ENCODE measurements around the gene KHNYN. TPM values are rescaled to one million over a fixed set of nuclear protein-coding genes. Genes with fewer than 3 reads are reported as not detected.

Gene KHNYN
- total and polyA plus RNA-seq, 2 of the 8 experiments (the other 6 are each of a cell fraction or from before 2014, with no cell fraction given): 7.6 to 22.3 TPM

- Histone ChIP-seq H3K14ac (ENCODE audit: insufficient read length) (no peak overlapping the region), H3K4me3 (ENCODE audit: extremely low read depth in 1 of 4, insufficient read depth in 2 of 4, low read depth in 3 of 4, low read length in 4 of 4) (no peak overlapping the region), H2BK15ac (ENCODE audit: low read length) (peak overlapping the region; percentile 66; the same call in 1 of the 2 replicates), H3K4ac (replicated peaks; ENCODE audit: insufficient read length, low read depth, low read length) (no peak overlapping the region), H4K91ac (replicated peaks; ENCODE audit: insufficient read length, low read length) (no peak overlapping the region), H2BK5ac (ENCODE audit: low read depth, low read length) (no peak overlapping the region), H3K18ac (ENCODE audit: extremely low read depth, low read length) (no peak overlapping the region), H3K4me2 (ENCODE audit: insufficient read depth in 1 of 2, low read depth in 2 of 2, low read length in 2 of 2) (no peak overlapping the region), H2BK120ac (replicated peaks; ENCODE audit: low read depth, low read length) (no peak overlapping the region), H3K9ac (replicated peaks in 1 of 4; ENCODE audit: extremely low read depth in 1 of 4, low read depth in 3 of 4, low read length in 3 of 4) (no peak overlapping the region), H2AK5ac (ENCODE audit: low read depth, low read length) (no peak overlapping the region), H4K20me1 (replicated peaks in 1 of 2; ENCODE audit: control insufficient read depth in 1 of 2, insufficient read depth in 2 of 2, low read length in 2 of 2) (no peaks in the 10 kb centered on the region), H2BK20ac (ENCODE audit: low read length) (no peak overlapping the region), H3K27ac (ENCODE audit: low read depth, low read length) (no peak overlapping the region), H2AFZ (ENCODE audit: low read length) (no peak overlapping the region), H3K23me2 (ENCODE audit: low read depth, low read length) (no peaks in the 10 kb centered on the region), H3K4me1 (replicated peaks in 1 of 4; ENCODE audit: control insufficient read depth in 3 of 4, insufficient read depth in 4 of 4, low read length in 3 of 4) (peaks cover 0 to 4% (median 1%) of the 10 kb centered on the region in 4 experiments; a peak in 4 of 7 replicates), H3K79me1 (ENCODE audit: low read depth, low read length) (no peaks in the 10 kb centered on the region), H3K36me3 (ENCODE audit: control insufficient read depth in 2 of 4, insufficient read depth in 4 of 4, low read length in 3 of 4) (no peaks in the 10 kb centered on the region), H4K5ac (ENCODE audit: insufficient read length, low read depth, low read length) (no peak overlapping the region), H3K79me2 (ENCODE audit: control insufficient read depth in 1 of 2, insufficient read depth in 2 of 2, low read length in 2 of 2) (no peaks in the 10 kb centered on the region), H3K56ac (replicated peaks; ENCODE audit: insufficient read length, low read depth, low read length) (no peak overlapping the region), H3K27me3 (replicated peaks in 1 of 4; ENCODE audit: control insufficient read depth in 3 of 4, extremely low read depth in 1 of 4, insufficient read depth in 3 of 4, low read length in 3 of 4) (peaks cover 0 to 2% (median 0%) of the 10 kb centered on the region in 4 experiments; a peak in 1 of 7 replicates), H2BK12ac (ENCODE audit: low read depth, low read length) (no peak overlapping the region), H3K23ac (ENCODE audit: insufficient read length) (no peak overlapping the region), H4K8ac (ENCODE audit: extremely low read depth, insufficient read depth, low read length) (no peak overlapping the region), H3K9me3 (ENCODE audit: insufficient read depth in 2 of 2, low read depth in 1 of 2, low read length in 1 of 2) (no peaks in the 10 kb centered on the region)
- no peak for DNase-seq (ENCODE audit: low read depth in 1 of 2, low spot score in 2 of 2)
- 89% methylated on average over 4 of the region's 4 CpGs; no CpG with 5 or more reads in 1 of the 2 experiments for WGBS, 2 experiments (ENCODE audit: extremely low coverage in 1 of 2, insufficient coverage in 1 of 2, insufficient read length in 1 of 2, insufficient replicate concordance in 2 of 2, low coverage in 1 of 2, low lambda C conversion rate in 2 of 2, missing lambda C conversion rate in 1 of 2)
- POLR2A ChIA-PET (ENCODE audit: partially characterized antibody): interaction anchor here (1.3 to 1.7 kb wide), 2 partner anchors 8 to 13 kb away, joined by 3 to 6 read pairs; partner anchors contain the start of gene NYNRIN
- no peak for TF ChIP-seq TEAD4 (IDR thresholded peaks at IDR 0.05; ENCODE audit: low read depth, low read length)
- no peak for TF ChIP-seq KDM4A (IDR thresholded peaks at IDR 0.05; ENCODE audit: low read depth, low read length, severe bottlenecking)
- TF ChIP-seq MAX (IDR thresholded peaks at IDR 0.05): no peak
- TF ChIP-seq SRF (IDR thresholded peaks at IDR 0.05; ENCODE audit: low read depth, low read length): no peak
- TF ChIP-seq CREB1 (IDR thresholded peaks at IDR 0.05): no peak
- no peak for TF ChIP-seq RAD21 (IDR thresholded peaks at IDR 0.05 in 1 of 2, conservative IDR thresholded peaks at IDR 0.05 in 1 of 2; ENCODE audit: low read depth in 2 of 2, low read length in 2 of 2)
- TF ChIP-seq SIRT6 (IDR thresholded peaks at IDR 0.05; ENCODE audit: low read length): no peak
- TF ChIP-seq CTBP2 (IDR thresholded peaks at IDR 0.05; ENCODE audit: borderline replicate concordance, insufficient read depth, insufficient read length, low read length): no peak
- no peak for TF ChIP-seq SP4 (IDR thresholded peaks at IDR 0.05; ENCODE audit: low read length)
- CTCF ChIA-PET (ENCODE audit: partially characterized antibody): interaction anchor here (0.6 to 2.0 kb wide), 5 partner anchors 8 to 124 kb away, joined by 3 to 6 read pairs (median 3); no protein-coding TSS in a partner anchor
- no peak for FAIRE-seq
Observed at GRCh38 chr14:24385524-24385923, 44.2 kb upstream of the KHNYN start.
